SIG-M5 treated with dmso at 0.1 percent for 504 hours (cell line): Measurements from ENCODE around the gene PVALEF.

Source experiments
- DNase-seq: peaks from one replicate; lab custom pipeline; 2025; ENCODE audit not compliant: unreplicated experiment; lab: John Stamatoyannopoulos, UW

Gene PVALEF

GRCh38 chr17:81128338-81128737 lies 37.0 kb upstream of the PVALEF start:
- DNase-seq, result no peak

GRCh38 chr17:81128774-81129173 lies 36.5 kb upstream of the PVALEF start:
- DNase-seq, result no peak

- no peak for DNase-seq
Observed at GRCh38 chr17:81129289-81129688, 36.0 kb upstream of the PVALEF start.

- no peak for DNase-seq
Observed at GRCh38 chr17:81129711-81130367, 35.5 kb upstream of the PVALEF start.

GRCh38 chr17:81130385-81131361 lies 34.6 kb upstream of the PVALEF start:
- no peak for DNase-seq

GRCh38 chr17:81131486-81132196 lies 33.7 kb upstream of the PVALEF start:
- DNase-seq, result no peak

- DNase-seq, result no peak
Observed at GRCh38 chr17:81132197-81132540, 33.1 kb upstream of the PVALEF start.

GRCh38 chr17:81132770-81133723 lies 32.3 kb upstream of the PVALEF start:
- DNase-seq, result no peak

- no peak for DNase-seq
Observed at GRCh38 chr17:81134064-81134781, 31.1 kb upstream of the PVALEF start.

GRCh38 chr17:81135505-81136278 lies 29.6 kb upstream of the PVALEF start:
- no peak for DNase-seq

- DNase-seq, result no peak
Observed at GRCh38 chr17:81136366-81136765, 28.9 kb upstream of the PVALEF start.

GRCh38 chr17:81137248-81137647 lies 28.1 kb upstream of the PVALEF start:
- DNase-seq, result no peak

- DNase-seq, result no peak
Observed at GRCh38 chr17:81138083-81138482, 27.2 kb upstream of the PVALEF start.

- DNase-seq, result no peak
Observed at GRCh38 chr17:81138500-81138899, 26.8 kb upstream of the PVALEF start.

GRCh38 chr17:81139428-81139827 lies 25.9 kb upstream of the PVALEF start:
- no peak for DNase-seq

- no peak for DNase-seq
Observed at GRCh38 chr17:81140018-81140417, 25.3 kb upstream of the PVALEF start.

GRCh38 chr17:81140695-81141094 lies 24.6 kb upstream of the PVALEF start:
- no peak for DNase-seq

GRCh38 chr17:81142301-81143199 lies 22.8 kb upstream of the PVALEF start:
- DNase-seq, result peak; percentile 49
